DMS114 treated with DMSO at 0.1 percent for 48 hours (cell line): ENCODE data around the gene GORASP1.

Experiments
- DNase-seq: peaks from one replicate; lab custom pipeline; 2025; ENCODE audit not compliant: unreplicated experiment; lab: John Stamatoyannopoulos, UW

GORASP1 gene

DNA sequence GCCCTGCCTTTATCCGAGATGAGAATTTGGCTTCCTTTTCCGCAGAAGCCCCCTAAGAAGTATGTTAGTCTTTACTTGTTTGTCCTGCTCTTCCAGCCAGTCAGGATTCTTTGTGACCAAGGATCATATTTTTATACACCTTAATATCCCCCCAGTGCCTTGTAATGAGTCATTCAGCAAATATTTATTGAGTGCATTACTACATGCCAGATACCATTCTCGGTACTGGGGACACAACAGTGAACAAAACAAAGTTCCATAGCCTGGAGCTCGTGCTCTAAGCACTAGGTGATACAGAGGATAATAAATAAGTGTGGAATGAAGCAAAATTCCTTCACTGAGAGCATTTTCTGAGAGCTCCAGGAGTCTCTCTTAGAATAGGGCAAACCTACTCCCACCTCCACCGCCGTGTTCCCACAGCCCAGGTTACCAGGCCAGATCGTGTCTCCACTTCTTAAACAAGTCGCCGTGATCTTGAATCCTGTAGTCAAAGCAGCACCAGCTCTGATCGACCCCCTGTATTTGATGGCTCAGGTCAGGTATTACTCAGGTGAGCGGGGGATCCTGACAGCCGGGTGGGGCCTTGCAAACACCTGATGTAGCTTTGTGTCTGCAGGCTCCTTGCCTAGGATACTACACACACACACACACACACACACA is 18.5 kb upstream of the GORASP1 start:
- no peak for DNase-seq

DNA sequence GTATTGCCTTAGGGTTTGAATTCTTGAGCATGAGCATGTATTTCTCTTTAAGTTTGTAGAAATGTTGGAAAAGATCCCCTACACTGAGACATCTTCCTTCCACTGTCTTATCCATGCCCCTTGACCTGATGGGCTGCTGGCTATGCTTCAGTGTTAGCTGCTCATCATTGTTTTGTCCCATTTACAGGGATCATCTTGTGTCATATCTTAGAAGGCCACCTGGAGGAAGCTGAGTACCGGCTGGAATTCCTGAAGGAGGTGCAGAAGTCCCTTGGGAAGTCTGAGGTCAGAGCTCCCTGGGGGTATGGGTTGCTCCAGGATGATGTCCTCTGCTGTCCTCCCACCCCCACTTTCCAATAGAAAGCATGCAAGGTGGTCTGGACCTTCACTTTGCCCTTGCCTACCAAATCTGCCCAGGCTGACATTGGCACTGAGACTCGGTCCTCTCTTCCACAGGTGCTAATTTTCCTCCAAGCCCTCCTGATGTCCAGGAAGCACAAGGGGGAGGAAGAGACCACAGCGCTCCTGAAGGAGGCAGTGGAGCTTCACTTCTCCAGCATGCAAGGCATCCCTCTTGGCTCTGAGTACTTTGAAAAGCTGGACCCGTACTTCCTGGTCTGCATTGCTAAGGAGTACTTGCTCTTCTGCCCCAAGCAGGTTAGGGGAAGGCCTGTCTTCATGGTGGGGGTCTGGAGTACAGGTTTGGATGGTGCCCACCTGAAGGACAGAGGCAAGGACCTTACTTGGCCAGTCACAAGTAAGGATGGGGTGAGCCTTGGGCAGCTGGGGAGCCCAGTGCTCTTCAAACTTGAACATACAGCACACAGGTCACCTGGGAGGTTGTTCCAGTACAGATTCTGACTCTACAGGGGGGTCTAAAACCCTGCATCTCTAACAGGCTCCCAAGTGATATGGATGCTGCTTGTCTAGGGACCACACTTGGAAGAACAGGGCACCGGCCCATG is 17.7 kb upstream of the GORASP1 start:
- DNase-seq = no peak

DNA sequence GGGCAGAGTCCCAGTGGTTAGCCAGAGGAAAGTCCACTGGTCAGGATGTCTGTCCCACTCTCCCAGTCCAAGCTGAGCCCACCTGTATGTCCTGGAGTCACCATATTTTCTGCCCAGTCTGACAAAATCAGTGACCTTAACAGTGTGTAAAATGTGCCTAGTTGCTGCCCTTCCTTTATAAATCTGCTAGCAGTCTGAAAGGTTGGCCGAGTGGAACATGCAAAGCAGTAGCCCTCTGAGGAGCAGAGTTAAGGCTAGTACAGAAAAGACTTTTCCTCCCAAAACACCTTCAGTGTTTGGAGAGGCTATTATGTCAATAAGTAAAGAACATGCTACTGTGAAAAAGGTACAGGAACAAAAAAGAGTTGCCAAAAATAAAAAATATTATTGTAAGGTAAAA is 15.4 kb upstream of the GORASP1 start:
- no peak for DNase-seq

DNA sequence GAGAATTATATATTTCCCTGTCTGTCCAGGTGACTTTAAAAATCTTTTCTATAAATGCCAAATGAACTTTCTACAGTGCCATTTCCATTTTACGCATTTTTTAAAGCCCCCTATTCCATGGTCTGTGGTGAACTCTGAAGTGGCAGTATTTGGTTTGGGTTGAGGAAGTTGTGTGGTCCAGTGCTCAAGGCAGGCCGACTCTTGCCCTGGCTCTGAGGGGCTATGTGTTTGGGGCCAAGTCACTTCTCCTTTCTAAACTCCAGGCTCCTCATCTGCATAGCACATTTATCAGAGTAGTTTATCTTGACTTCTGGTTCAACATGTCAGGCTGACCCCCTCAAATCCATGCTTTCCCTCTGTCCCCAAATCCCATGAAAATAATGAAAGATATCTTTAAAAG is 14.2 kb upstream of the GORASP1 start:
- no peak for DNase-seq

DNA sequence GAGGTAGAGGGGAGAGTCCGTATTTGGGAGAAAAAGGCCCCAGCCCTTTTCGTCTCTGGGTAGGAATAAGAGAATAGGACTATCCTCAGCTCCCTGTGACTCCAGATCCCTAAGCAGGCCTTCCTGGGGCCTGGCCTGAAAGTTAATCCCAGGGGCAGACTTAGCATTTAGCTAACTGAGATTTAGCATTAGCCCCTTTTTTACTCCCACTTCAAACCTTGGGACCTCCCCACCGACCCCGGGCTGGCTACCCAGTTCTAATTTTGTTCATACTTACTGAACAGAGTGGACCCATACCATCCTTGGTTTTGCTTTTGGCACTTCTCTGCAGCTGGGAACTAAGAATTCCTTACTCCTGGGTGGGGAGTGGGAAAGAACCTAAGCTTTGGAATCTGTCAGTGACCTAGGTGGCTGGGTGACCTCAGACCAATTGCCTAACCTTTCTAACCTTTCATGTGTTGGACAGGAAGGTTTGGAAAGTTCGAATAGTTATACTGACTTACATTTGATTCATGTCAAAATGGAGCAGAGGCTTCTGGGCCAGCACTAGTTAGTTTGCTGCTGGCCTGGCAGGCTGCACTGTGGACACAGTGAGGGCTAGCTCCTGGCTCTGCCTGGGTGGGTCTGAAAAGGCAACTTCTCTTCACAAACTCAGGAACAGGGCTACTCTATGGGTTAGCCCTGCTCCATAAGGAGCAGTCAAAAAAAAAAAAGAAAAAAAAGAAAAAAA is 11.7 kb upstream of the GORASP1 start:
- no peak for DNase-seq

DNA sequence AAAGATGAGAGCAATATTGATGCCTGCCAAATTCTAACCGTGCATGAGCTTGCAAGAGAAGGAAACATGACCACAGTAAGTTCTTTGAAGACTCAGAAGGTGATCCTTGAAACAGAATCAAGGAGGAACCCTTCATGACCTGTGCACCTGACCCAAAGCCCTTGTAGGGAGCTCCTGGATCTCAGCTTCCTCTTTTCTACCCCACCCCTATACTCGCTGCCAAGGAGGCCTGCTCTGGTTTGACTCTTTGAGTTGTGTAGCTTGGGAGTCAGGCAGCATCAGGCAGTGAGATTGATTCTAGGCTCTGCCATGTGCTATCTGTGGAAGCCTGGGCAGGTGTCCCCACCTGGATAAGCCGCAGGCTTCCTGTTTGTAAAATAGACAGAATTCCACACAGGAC is 10.7 kb upstream of the GORASP1 start:
- no peak for DNase-seq

DNA sequence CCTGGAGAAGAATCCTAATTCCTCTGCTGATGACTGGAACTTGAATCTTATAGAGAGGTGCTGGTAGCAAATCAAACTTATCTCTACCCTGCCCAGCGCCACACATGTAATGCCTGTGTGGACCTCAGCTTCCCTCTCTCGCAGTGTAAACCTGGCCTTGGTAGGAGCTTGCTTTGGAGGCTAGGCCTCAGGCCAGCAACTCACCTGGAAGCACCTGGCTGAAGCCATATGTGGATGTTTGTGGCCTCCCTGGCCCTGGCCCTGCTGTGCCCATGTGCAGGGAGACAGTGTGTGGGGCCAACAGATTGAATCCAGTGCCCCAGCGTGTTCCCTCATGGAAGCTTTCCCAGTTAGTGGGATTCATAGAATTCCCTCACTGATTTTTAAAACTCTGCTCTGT is 8.4 kb upstream of the GORASP1 start:
- DNase-seq = no peak

DNA sequence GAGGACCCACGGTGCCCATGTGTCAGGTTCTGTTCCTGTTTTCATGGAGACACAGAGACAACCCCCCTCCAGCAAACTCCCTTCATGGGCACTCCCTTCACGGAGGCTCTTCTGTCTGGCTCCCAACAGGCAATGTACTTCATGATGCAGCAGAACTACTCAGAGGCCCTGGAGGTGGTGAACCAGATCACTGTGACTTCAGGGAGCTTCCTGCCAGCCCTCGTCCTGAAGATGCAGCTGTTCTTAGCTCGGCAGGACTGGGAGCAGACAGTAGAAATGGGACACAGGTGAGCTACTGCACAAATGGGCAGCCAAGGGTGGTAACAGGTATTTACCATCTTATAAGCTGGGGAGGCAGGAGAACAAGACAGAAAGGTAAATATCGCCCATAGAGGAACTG is 7.0 kb upstream of the GORASP1 start:
- DNase-seq = no peak

DNA sequence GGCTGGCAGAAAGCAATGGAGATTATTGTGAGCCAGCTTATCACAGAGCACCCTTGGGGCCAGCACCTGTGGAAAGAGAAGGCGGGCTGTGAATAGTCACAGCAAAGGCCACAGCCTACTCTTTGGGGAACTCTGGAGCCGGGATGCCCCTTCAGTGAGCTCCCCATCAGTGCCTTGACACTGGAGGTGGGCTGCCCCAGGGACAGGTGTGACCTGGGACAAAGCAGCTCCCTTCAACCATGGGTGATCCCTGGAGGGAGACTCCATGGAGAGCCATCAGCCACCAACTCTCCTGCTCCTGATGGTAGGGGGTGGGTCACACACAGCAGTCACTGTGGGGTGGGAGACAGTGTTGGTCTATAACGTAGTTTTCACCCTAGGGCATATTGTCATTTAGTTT is 5.9 kb upstream of the GORASP1 start:
- no peak for DNase-seq

DNA sequence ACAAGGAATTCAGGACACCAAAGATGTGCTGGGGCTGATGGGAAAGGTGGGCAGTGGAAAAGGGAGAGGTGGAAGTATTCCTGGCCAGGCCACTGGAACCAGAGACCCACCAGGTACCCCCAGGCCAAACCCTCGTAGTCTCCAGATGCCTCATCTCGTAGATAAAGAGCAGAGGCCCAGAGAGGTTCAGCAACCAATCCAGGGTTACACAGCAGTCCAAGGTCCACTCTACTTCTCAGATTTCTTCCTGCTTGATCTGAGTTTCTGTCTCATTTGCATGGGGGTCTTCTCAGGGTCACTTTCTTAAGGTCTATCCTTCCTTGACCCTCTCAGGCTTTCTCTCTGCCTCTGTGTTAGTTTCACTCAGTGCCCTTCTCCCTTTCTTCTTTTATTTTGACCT is 5.1 kb upstream of the GORASP1 start:
- DNase-seq = no peak

DNA sequence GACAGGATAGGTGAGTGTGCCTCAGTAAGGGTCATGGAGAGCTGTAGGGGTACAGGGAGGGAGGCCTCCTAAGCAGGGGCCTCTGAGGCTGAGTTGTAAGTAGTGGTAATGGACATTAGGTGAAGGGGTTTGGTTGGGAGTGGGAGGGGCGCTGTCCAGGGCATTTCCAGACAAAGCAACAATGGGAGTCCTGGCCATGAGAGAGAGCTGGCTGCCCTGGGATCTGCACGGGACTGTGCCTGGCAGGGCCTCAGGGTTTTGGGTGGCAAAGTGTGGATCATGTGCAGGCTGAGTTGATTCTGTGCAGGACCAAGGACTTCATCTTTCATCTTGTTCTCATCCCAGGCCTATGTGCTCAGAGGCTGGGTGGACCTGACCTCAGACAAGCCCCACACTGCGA is 4.7 kb upstream of the GORASP1 start:
- no peak for DNase-seq

DNA sequence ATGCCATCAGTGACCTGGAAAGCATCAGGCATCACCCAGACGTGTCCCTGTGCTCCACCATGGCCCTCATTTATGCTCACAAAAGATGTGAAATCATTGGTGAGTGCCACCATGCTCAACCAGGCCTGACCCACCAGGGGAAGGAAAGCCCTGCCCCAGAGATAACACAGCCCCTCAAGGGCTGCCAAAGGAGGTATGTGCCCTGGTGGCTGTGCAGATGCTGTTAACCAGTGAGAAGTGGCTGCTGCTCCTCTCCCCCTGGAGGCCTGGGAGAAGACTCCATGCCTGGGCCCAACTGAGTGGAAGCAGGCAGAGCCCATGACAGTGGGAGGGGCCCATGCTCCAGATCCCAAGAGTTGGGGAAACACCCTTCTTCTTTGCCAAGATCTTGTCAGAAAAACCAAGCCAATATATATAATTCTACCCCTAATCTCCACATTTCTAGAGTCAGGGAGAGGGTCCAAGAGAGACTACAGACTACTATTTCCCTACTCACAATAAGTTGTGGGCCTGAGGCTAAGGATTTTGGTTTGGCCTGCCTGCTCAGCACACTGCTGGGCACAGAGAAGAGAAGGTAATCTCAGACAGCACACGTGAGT is 2.7 kb upstream of the GORASP1 start:
- no peak for DNase-seq

DNA sequence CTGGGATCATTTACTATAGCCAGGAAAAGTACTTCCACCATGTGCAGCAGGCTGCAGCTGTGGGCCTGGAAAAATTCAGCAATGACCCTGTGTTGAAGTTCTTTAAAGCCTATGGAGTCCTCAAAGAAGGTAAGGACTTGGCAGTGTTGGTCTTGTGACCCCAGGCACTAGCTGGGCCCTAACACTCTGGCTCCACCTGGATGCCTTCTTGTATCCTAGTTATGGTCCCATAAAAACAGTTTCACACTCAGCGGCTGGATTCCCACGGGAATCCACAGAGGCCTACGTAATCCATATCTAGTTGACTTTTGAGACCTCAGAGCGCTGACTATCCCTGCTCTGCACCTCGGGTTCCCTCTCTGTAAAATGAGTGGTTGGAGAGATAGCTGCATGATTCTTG is 1.7 kb upstream of the GORASP1 start:
- DNase-seq = no peak

DNA sequence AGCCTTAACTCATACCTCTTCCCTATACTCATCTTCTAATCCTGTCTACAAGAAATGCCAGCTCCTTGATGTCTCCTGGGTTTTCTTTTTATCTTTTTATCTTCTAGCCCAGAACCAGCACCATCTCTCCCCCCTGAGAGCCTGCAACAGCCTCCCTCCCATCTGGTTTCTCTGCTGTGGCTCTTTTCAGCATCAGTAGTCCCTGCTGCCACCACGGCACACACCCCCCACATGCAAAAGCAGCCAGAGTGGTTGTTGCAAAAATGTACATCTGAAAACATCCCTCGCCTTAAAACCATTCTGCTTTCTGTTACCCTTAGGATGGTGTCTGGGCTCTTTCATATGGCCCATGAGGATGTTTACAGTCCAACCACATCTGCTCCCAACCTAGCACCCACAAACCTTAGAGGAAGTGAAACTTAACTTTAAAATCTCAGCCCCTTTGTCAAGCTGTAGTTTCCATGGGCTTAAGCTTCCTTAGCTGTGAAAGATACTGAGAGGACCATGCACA is 828 bp upstream of the GORASP1 start:
- no peak for DNase-seq

DNA sequence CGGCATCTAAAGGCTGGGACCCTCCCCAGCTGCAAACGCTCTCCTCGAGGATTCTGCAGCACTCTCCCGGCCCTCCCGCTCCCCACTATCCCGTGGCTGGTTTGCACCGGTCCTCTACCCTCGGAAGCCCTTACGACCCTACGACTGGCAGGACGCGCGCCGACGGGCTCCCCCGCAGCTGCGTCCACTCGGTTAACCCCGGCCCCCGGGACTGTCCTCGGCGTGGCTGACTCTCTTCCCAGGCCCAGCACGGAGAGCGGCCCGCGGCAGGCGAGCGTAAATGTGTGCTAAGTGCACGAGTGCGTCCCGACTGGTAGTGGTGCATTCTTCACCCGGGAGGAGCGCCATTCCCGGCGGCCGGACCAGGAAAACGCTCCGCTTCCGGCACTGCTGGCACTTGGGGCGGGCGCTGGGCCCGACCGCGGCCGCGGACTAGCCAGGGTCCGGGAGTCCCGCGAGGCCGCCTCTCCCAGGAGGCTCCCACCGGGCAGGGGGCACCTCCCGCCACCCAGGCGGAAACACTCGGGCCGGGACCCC is 508 bp downstream of the GORASP1 start:
- DNase-seq = no peak

DNA sequence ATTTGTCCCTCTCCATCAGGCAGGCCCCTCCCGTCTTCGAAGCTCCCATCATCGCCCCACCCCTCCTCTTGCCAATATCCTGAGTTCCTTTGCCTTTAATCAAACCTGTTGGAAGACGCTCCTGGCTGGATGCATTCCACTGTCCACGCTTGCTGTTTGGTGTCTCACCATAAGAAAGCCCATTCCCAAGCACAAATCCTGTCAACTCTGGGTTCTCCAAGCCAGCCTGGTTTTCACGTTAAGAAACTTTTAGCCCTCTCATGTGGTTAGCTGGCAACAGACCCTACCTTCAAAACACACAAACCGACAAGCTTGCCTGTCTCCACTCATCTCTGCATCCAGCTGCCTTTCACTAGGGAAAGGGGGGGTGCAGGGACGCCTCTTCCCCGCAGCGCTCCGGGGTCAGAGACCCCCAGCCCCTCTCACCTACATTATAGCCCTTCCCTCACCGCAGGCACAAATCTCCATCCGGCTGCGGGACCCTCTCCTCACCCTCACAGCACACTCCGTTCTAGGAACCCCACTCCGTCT is 1.1 kb downstream of the GORASP1 start:
- no peak for DNase-seq

DNA sequence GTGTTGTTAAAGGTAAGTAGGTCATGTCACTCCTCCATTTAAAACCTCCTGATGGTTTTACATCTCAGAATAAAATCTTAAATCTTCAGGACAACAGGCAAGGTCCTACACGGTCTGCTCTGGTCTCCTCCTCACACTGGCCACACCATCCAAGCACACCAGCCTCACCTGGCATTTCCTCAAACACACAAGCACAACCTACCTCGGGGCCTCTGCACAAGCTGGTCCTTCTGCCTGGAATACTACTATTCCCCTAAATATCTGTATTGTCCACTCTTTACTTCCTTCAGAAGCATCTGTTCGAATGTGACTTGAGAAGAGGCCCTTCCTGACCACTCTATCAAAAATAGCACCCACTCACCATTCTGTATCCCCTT is 1.8 kb downstream of the GORASP1 start:
- DNase-seq = no peak

DNA sequence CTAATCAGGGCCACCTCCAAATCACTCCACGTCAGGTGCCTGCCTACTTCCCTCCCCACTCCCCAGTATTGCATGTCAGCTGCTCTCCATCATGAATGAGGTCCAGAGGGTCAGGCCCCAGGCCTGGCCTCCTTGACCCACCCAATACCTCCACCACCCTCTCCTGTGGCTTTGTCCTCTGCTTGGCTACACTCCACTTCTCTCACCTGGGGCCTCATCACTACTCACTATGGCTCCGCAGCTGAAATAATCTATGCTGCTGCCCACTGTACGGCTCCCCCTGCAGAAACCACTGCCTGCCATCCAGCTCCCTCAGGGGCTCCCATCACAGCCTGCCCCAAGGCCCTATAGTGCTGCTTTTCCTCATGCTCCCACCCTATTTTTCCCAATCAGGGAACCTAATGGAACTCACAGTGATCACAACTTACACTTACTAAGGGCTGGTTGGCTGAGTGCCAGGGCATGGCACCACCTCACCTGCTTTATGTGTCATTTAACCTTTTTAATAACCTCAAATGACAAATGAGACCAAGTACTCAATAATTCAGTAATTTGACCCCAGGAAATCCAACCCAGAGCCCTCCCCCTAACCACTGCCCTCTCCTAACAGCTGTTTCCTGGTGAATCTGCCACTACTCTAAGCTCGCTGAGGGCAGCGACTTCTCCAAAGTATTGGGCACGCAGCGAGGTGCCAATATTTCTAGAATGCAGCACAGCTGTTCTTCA is 2.3 kb downstream of the GORASP1 start:
- no peak for DNase-seq

DNA sequence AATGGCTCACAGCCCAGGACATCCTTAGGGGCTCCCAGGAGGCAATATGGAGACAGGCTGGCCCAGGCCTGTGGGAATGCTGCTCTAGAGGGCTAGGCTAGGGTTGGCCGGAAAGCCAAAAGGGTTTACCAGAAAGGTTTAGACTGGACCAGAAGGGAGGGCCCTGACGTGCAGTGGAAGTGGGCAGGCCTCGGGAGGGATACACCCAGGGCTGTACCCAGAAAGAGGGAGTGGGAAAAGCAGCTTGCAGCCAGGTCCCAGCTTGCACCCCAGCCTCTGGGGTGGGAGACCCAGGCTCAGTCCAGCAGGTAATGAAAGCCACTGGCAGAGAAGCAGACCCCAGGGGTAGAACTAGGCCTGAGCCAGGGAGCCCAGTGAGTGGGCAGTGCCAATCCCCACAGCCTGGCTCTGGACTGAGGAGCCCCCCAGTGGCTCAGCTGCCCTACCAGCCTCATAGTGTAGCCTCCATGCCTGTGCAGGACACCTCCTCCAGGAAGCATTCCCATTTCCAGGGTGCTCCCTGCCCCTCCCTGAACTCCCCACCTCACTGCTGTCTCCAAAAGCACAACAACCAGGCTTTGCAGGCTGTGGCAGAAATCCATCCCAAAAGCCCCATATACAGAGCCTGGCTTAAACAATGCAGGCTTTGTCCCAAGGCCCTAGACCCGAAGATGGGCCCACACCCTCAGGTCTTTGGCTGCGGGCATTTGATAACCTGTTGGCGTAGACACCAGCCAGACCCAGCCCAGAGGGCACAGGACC is 3.5 kb downstream of the GORASP1 start:
- DNase-seq = no peak
